Left colon (tissue), 2 donors: Measurements from ENCODE around the gene KIN. TPM values are rescaled to one million over a fixed set of nuclear protein-coding genes. Genes with fewer than 3 reads are reported as not detected.

ENCODE experiments used
- ATAC-seq: fragments of 200-7000 bp; cut with Tn5 transposase; one replicate; pipeline ENCODE4 v1.9.1; 2020; ENCODE audit warnings: mild to moderate bottlenecking, moderate library complexity
- DNase-seq, 2 donors: peaks; one replicate each; pipeline ENCODE4 v3.0.0-alpha.2; 2020
- intact Hi-C, 2 donors: fragments of 100-400 bp; cut with DNase I in 1 of 2; cut with micrococcal nuclease in 1 of 2; formaldehyde crosslinking; loops; one replicate each; pipeline versions ENCODE4 v1.11.2 to v1.14.0; 2022; cut with DNase I, micrococcal nuclease
- total RNA-seq, 2 donors: library from RNA; stranded (reverse); fragmentation: NEBNext Ultra II Directional; extraction: Animal tissue kit (Norgen Biotek cat#: 25700); gene quantifications; one replicate each; pipeline ENCODE4 v1.2.1, GENCODE V29; 2021
- donor health status: DM: no; HTN: no; CAD: no.
- donor health status: DM: yes; HTN: yes; CAD: no.

The KIN gene
- total RNA-seq, 2 donors from 2014 or later, result 9.9 to 10.6 TPM

DNA sequence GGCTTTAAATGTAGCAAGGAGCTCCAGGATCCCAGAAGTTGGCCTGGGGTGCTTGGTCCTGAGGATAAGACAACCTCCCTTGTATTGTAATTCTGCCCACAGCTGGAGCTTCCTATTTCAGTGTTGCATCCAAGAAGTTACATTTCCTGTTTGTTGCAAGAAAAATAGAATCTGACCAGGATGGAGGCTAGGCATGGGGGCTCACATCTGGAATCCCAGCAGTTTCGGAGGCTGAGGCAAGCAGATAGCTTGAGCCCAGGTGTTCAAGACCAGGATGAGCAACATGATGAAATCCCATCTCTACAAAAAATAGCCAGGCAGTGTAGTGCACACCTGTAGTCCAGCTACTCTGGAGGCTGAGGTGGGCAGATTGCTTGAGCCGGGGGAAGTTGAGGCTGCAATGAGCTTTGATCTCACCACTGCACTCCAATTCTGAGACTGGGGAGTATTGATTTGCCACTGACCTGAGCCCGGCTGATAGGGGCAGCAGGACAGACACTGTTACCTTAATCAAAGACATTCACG is 85.4 kb downstream of the KIN start:
- intact Hi-C loops, result no loop called here
- ATAC-seq, result no peak
- no peak for DNase-seq

DNA sequence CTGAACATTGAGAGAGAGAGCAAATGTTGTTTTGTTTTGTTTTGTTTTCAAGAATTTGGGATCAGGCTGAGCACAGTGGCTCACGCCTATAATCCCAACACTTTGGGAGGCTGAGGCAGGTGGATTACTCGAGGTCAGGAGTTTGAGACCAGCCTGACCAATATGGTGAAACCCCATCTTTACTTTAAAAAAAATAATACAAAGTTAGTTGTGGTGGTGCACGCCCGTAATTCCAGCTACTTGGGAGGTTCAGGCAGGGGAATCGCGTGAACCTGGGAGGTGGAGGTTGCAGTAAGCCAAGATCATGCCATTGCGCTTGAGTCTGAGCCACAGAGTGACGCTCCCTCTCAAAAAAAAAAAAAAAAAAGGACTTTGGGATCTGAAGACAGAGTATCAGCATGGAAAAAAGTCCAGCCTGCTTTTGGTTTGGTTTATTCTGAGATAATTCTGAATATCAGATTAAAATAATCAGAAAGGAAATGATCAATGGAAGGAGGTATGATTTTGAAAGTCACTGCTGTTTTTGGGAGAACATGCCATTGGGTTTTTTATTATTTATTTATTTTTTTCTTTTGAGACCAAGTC is 86.5 kb downstream of the KIN start:
- DNase-seq (no peak), ATAC-seq (no peak)
- intact Hi-C loops, result no loop called here

Other genes with a start within 250 kb of the KIN start
- 10 to 100 TPM in 1 of 2 donors, 1 to 10 TPM in 1; 2.8 to 14.2 TPM for gene ITIH5, start 121.0 kb downstream of the KIN start, total RNA-seq
- gene ITIH2, start 84.7 kb downstream of the KIN start, total RNA-seq, result not detected
- 100 to 1,000 TPM; 463 to 537 TPM for gene ATP5F1C, start 184 bp upstream of the KIN start, total RNA-seq
- 1 to 10 TPM; 5.1 to 5.8 TPM for gene TAF3, start 30.5 kb upstream of the KIN start, total RNA-seq